Lower lobe of right lung (tissue), 2 donors: ENCODE results near the gene OLFM1. TPM values are rescaled to one million over a fixed set of nuclear protein-coding genes. Genes with fewer than 3 reads are reported as not detected.

Experiments
- ATAC-seq, 2 donors: fragments of 200-7000 bp; cut with Tn5 transposase; one replicate each; pipeline ENCODE4 v1.9.1; 2020 to 2022; ENCODE audit warnings: mild to moderate bottlenecking in 2 of 2, moderate library complexity in 2 of 2
- DNase-seq: peaks from one replicate; pipeline ENCODE4 v3.0.0-alpha.2; 2020
- H3K27ac ChIP-seq: fragments of 200-600 bp; one replicate; pipeline ENCODE4 v1.8.0; 2022
- H3K27me3 ChIP-seq: fragments of 200-600 bp; one replicate; pipeline ENCODE4 v1.8.0; 2022; ENCODE audit warnings: low read depth
- H3K36me3 ChIP-seq: fragments of 200-600 bp; one replicate; pipeline ENCODE4 v1.8.0; 2022; ENCODE audit warnings: mild to moderate bottlenecking
- H3K4me1 ChIP-seq: fragments of 200-600 bp; one replicate; pipeline ENCODE4 v1.8.0; 2022
- H3K4me3 ChIP-seq: fragments of 200-600 bp; one replicate; pipeline ENCODE4 v1.8.0; 2022; ENCODE audit warnings: mild to moderate bottlenecking
- H3K9me3 ChIP-seq: fragments of 200-600 bp; one replicate; pipeline ENCODE4 v1.8.0; 2022
- CTCF ChIP-seq: fragments of 200-600 bp; IDR thresholded peaks from one replicate; pipeline ENCODE4 v1.8.0; 2022; ENCODE audit warnings: antibody characterized with exemption, mild to moderate bottlenecking
- intact Hi-C: fragments of 100-400 bp; cut with DNase I; formaldehyde crosslinking; loops from one replicate; pipeline ENCODE4 v1.11.0; 2022
- total RNA-seq: library from RNA; stranded (reverse); fragmentation: NEBNext Ultra II Directional; extraction: Animal tissue kit (Norgen Biotek cat#: 25700); gene quantifications from one replicate; pipeline ENCODE4 v1.2.1, GENCODE V29; 2021
- donor health status: DM: no; HTN: yes; CAD: no; lungs with severe emphysema.

OLFM1 gene
- total RNA-seq, 1 donor from 2014 or later = 24.1 TPM

- no peaks in the 10 kb centered on the region for H3K36me3 ChIP-seq
- TF ChIP-seq CTCF = no peak
- DNase-seq (no peak), ATAC-seq (no peak)
- H3K9me3 ChIP-seq = no peaks in the 10 kb centered on the region
- H3K4me3 ChIP-seq = no peak overlapping the region
- H3K4me1 ChIP-seq = no peaks in the 10 kb centered on the region
- no peaks in the 10 kb centered on the region for H3K27me3 ChIP-seq
- no peak overlapping the region for H3K27ac ChIP-seq
- intact Hi-C loops = no loop called here
These were observed 29.8 kb downstream of the OLFM1 start for GRCh38 chr9:135117281-135117680.

GRCh38 chr9:135119496-135120064, 32.1 kb downstream of the OLFM1 start:
- intact Hi-C loops = no loop called here
- no peak overlapping the region for H3K4me3 ChIP-seq
- DNase-seq = peak; percentile 30
- H3K9me3 ChIP-seq = no peaks in the 10 kb centered on the region
- H3K36me3 ChIP-seq = no peaks in the 10 kb centered on the region
- no peaks in the 10 kb centered on the region for H3K4me1 ChIP-seq
- H3K27me3 ChIP-seq = no peaks in the 10 kb centered on the region
- no peak overlapping the region for H3K27ac ChIP-seq
- no peak for TF ChIP-seq CTCF
- no peak for ATAC-seq

GRCh38 chr9:135120249-135120648, 32.8 kb downstream of the OLFM1 start:
- ATAC-seq (no peak), DNase-seq (no peak)
- intact Hi-C loops = no loop called here
- no peak for TF ChIP-seq CTCF
- H3K36me3 ChIP-seq = no peaks in the 10 kb centered on the region
- H3K27me3 ChIP-seq = no peaks in the 10 kb centered on the region
- H3K4me3 ChIP-seq = no peak overlapping the region
- no peaks in the 10 kb centered on the region for H3K4me1 ChIP-seq
- no peak overlapping the region for H3K27ac ChIP-seq
- H3K9me3 ChIP-seq = no peaks in the 10 kb centered on the region

- Histone ChIP-seq H3K27me3 (no peaks in the 10 kb centered on the region), H3K4me1 (no peaks in the 10 kb centered on the region), H3K36me3 (no peaks in the 10 kb centered on the region), H3K9me3 (no peaks in the 10 kb centered on the region), H3K27ac (no peak overlapping the region), H3K4me3 (no peak overlapping the region)
- intact Hi-C loops = no loop called here
- no peak for ATAC-seq
- no peak for TF ChIP-seq CTCF
- peak; percentile 34 for DNase-seq
These were observed 34.8 kb downstream of the OLFM1 start for GRCh38 chr9:135122316-135122715.

- H3K9me3 ChIP-seq = no peaks in the 10 kb centered on the region
- H3K4me3 ChIP-seq = no peak overlapping the region
- no peaks in the 10 kb centered on the region for H3K36me3 ChIP-seq
- no peak for TF ChIP-seq CTCF
- no peaks in the 10 kb centered on the region for H3K4me1 ChIP-seq
- no peak for ATAC-seq
- no peak for DNase-seq
- peaks cover 4% of the 10 kb centered on the region for H3K27me3 ChIP-seq
- H3K27ac ChIP-seq = no peak overlapping the region
- intact Hi-C loops = no loop called here
These were observed 35.8 kb downstream of the OLFM1 start for GRCh38 chr9:135123126-135123772.
